Stimulated activated CD4-positive, alpha-beta T cell treated with anti-CD3 and anti-CD28 coated beads, Interleukin-12 subunit alpha, Interleukin-12 subunit beta, amount 100 ng/mL, for 4 hours (primary cell): Measurements from ENCODE around the gene LPP.

ENCODE experiments used
- DNase-seq: peaks from one replicate; pipeline ENCODE4 v3.0.0-alpha.2; 2020

LPP gene

GRCh38 chr3:188870431-188870830 is 716.5 kb downstream of the LPP start:
- DNase-seq, result no peak

- no peak for DNase-seq
These were observed 720.6 kb downstream of the LPP start for GRCh38 chr3:188874576-188874975.

DNA sequence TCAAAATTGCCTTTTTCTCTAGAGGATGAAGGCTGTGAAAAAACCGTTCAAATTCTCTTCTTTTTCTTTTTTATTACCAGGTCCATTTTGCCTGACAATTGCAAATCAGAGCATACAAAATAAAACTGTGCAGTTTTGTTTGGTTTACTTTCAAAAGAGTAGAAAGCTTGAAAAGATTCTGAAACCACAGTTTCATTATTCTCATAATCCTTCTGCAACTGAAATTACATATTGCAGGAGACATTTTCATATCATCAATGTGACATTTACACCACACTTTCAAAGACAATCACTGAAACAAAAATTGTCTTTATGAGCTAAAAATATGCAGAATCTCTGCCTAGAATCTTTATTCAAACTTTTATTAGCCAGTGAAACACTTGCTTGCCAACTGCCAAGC is 721.5 kb downstream of the LPP start:
- no peak for DNase-seq

DNA sequence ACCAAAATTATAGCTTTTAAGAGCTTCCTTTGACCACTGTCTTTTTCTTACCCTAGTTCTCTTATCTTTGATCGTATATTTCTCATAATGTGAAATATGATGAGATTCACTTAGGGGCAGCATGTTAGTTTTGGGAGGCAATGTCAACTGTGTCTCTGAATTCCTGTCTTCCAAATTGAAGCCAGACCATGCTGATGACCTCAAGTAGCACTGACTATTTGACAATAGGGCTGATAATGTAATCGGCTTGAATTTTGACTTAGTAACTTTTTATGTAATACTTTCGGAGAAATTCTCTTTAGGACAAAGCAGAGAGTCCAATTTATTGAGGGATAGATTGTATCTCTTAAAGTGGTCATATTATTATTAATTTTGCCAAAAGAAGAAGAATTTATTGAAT is 722.4 kb downstream of the LPP start:
- DNase-seq, result no peak

GRCh38 chr3:188877381-188877780 is 723.4 kb downstream of the LPP start:
- no peak for DNase-seq

GRCh38 chr3:188878076-188878475 is 724.1 kb downstream of the LPP start:
- no peak for DNase-seq

- no peak for DNase-seq
These were observed 728.1 kb downstream of the LPP start for GRCh38 chr3:188881954-188882641.

GRCh38 chr3:188884299-188885043 is 730.5 kb downstream of the LPP start:
- DNase-seq, result no peak

DNA sequence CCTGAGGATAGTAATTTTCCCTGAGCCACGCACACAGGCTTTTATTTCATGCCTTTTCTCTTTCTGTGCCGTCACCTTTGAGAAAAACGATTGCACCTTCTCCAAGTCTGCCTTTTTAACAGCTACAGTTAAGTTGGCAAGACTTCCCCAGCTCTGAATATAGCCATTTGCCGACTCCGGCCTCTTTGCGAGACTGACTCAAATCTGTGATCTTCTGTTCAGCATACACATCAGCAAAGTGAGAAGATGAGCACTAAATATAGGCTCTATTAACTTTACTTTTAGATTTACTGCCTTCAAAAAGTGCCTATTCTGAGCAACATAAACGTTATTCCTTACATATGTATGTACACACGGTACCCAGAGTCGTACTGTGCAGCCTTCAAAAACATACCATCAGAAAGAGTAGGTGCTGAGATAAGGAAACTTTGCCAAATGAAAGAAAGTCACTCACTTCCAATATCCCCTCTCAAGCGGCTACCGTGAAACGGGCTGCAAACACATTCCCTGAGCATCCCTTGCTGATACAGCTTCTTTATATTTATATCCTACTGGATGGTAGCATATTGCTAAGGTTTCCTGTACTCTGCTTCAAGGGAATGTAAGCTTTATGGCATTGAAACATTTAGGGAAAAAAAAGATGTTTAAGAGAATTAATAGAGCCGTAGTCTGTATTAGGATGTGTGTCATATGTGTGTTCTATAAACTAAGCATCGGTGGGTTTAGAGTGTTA is 734.5 kb downstream of the LPP start:
- no peak for DNase-seq

- no peak for DNase-seq
These were observed 735.1 kb downstream of the LPP start for GRCh38 chr3:188889054-188889491.

- no peak for DNase-seq
These were observed 736.8 kb downstream of the LPP start for GRCh38 chr3:188890572-188891270.

DNA sequence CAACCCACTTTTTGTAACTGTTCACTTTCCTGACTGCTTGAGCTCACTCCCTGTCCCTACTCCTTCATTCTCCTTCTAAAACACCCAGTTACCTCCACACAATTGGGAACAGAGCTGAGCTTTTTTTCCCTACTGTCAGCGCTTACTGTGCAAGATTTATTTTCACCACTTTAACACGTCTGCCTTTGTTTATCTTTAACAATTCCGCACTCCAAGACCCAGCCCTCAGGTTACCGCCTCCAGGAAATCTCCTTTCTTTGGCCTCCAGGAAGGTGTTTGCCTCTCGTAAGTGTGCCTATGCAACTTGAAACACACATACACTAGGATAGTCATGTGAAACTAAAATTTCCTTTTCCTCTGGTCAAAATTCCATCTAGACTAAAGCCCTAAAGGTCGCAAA is 745.9 kb downstream of the LPP start:
- no peak for DNase-seq

- DNase-seq, result no peak
These were observed 746.5 kb downstream of the LPP start for GRCh38 chr3:188900421-188900951.

- no peak for DNase-seq
These were observed 747.2 kb downstream of the LPP start for GRCh38 chr3:188901126-188901525.

DNA sequence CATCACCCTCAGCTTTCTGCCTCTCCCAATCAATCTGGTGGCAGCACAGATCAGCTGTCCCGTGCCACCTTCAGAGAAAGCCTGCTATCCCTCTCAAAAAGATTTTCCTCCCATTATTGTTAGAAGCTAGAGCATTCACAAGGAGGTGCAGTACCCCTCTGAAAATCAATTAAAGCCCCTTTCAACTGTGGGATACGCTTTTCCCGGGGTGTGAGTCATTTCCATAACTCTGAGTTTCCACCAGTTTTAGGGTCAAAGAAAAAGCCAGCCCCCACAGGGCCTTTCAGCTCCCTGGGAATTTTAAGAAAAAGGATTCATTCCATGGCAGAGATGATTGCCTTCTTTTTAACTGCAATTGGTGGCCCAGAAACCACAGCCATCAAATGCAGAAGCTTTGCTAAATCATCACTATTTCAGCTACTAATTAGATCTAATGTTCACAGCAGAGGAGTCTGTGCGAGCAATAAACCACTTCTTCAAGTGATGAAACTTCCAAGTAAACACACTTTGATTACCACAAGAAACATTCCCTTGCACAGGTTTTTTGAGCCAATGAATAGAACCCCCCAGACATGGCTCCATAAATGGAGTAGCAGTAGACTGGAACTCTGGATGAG is 747.8 kb downstream of the LPP start:
- DNase-seq, result no peak

- DNase-seq, result no peak
These were observed 750.7 kb downstream of the LPP start for GRCh38 chr3:188904670-188905069.

DNA sequence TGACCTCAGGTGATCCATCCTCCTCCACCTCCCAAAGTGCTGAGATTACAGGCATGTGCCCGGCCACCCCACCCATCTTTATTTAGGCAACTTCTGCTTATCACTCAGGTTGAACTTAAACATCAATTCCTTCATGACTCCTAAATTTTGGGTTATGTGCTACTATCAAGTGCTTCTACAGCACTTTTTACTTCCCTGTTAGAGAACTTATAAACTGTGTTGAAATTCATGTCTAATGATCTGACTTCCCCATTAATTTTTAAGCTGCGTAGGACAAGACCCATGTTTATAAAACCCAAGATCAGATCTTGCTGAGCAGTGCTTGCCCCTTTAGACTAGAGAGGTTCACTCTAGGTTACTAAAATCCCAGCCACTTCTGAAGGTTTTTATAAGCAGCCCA is 751.6 kb downstream of the LPP start:
- DNase-seq, result no peak

GRCh38 chr3:188906236-188906635 is 752.3 kb downstream of the LPP start:
- no peak for DNase-seq

- no peak for DNase-seq
These were observed 754.3 kb downstream of the LPP start for GRCh38 chr3:188908002-188908850.

DNA sequence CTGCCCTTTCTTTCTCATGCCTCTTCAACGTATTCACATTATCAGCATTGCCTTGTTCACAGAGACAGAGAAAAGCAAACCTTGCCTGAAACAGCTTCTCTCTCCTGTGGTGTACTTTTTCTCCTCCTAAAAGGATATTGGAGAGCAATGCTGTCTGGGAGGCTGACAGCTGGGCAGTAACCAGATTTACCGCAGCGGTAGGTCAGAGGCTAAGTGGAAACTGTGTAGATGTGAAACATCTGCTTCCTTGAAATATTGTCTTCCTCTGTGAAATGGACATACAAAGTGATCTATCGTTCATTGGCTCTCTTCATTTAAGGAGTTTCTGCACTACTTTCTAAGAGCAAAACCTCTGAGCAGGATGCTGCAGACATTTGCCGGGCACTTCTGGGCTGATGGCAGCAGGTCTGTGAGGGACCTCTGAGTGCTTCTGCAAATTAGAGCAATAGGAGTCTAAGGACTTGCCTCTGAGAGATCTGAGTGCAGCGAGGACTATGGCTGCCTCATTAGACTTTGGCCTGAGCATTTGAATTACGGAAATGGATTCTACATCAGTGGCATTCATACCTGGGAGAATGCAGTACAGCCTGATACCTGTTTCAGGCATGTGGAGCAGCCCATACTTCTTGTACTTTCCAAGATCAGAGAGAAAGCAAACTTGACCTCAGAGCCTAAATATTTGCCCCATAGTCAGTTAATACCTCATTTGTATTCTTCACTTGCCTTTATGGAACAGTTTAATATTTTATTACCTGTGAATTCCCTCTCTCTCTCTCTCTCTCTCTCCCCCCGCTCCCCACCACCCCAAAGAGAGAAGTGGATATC is 757.3 kb downstream of the LPP start:
- DNase-seq, result no peak

DNA sequence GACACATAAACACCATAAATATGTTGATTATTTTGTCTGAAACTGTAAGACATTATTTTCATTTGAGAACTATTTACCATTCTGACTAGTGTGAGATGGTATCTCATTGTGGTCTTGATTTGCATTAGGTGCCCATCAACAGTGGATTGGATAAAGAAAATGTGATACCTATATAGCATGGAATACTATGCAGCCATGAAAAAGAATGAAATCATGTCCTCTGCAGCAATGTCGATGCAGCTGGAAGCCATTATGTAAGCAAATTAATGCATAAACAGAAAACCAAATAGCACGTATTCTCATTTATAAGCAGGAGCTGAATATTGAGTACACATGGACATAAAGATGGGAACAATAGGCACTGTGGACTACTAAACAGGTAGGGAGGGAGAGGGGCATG is 759.1 kb downstream of the LPP start:
- DNase-seq, result no peak
